Measurements from ENCODE around the gene GABARAP.

The GABARAP gene

DNA sequence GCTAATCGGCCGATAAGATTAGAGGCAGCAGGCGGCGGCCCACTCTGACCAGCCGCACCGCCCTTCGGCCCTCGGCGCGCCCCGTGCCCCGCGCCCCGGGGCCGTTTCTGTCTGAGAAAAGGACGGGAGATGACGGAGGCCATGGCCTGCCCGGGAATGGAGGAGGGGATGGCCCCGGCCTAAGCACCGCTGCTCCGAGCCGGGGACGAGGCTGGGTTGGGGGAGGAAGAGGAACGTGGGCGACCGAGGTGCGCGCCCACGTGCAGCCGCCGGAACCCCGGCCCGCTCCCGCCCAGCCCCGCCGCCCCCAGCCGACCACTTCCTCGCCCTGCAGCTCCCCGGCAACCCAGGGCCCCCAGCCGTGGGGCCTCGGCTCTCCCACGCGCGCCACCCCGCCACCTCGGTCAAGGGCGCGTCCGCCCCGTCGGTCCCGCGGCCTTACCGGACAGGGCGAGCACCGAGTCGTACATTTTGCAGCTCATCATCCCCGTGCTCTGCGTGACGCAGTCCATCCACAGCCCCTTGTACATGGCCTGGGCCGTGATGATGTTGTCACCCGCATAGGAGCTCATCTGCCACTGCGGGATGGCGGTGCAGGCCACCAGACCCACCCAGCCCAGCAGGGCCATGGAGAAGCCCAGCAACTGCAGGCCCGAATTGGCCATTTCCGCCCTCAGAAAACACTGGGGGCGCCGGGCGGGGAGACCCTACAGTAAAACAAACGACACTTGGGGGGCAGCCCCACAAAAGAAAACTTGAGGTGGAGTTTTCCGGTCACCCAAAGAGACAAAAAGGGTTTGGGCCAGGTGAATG, 19.3 kb upstream of the GABARAP start:
- peak overlapping the region; percentile 79 for H3K27ac ChIP-seq
- TF ChIP-seq, protein P1, sequence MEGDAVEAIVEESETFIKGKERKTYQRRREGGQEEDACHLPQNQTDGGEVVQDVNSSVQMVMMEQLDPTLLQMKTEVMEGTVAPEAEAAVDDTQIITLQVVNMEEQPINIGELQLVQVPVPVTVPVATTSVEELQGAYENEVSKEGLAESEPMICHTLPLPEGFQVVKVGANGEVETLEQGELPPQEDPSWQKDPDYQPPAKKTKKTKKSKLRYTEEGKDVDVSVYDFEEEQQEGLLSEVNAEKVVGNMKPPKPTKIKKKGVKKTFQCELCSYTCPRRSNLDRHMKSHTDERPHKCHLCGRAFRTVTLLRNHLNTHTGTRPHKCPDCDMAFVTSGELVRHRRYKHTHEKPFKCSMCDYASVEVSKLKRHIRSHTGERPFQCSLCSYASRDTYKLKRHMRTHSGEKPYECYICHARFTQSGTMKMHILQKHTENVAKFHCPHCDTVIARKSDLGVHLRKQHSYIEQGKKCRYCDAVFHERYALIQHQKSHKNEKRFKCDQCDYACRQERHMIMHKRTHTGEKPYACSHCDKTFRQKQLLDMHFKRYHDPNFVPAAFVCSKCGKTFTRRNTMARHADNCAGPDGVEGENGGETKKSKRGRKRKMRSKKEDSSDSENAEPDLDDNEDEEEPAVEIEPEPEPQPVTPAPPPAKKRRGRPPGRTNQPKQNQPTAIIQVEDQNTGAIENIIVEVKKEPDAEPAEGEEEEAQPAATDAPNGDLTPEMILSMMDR (conservative IDR thresholded peaks at IDR 0.05; ENCODE audit: low read depth), result no peak
- CTCF ChIA-PET, result interaction anchor here (0.7 to 1.8 kb wide), 2 partner anchors 35 to 175 kb away, joined by 3 to 4 read pairs; no protein-coding TSS in a partner anchor
- DNase-seq (ENCODE audit: low spot score), result no peak
- POLR2A ChIA-PET (ENCODE audit: low non-redundant PET), result no interaction called here

DNA sequence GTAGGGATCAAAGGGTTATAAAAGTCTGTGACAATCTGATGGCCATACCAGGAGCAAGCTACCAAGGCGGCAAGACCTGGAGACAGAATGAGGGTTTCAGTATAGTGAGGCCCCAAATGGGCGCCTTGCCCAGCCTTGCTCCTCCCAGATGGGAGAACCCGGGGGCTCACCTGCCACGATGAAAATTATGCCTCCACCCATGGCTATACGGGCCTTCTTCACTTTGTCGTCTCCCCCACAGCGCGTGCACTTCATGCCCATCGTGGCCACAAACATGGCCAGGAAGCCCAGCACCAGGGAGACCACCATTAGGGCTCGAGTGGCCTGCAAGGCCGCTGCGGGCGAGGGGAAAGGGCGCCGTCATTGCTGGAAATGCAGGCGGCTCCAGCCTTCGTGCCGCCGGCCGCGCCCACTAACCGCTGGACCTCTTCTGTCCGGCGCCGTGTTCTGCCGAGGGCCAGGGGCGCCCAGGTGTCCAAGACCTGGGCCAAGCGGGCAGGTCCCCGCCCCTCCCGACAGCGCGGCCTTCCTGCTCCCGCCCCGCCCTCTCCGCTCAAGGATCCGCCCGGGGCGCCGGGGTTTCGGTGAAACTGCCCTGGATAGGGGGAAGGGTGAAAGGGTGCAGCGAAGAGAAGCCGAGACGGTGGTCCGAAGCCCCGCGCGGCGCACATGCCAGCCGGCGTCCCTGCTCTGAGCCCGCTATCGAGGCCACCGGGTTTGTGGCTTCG, 18.6 kb upstream of the GABARAP start:
- ChIA-PET CTCF (interaction anchor here (0.7 kb wide), 1 partner anchor 176 kb away, joined by 3 read pairs; no protein-coding TSS in a partner anchor), POLR2A (ENCODE audit: low non-redundant PET) (no interaction called here)
- DNase-seq (ENCODE audit: low spot score), result peak; percentile 62
- H3K27ac ChIP-seq, result peak overlapping the region; percentile 79
- TF ChIP-seq, protein P1 (conservative IDR thresholded peaks at IDR 0.05; ENCODE audit: low read depth), result no peak

DNA sequence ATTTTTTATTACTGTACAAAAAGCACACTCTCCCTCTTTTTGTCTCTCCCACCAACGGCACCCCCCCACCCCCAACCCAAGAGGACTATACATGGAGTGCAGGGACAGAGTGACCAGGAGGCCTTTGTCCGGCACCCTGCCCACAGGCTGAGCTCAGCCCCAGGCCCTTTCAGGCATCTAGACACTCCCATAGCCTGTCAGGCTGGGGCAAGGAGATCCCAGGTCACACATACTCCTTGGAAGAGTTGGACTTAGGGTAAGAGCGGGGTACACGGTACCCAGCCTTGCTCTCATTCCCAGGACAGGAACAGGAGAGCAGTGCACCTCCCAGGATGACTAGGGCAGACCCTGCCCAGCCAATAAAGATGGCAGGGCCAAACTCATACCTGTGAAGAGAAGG, 17.9 kb upstream of the GABARAP start:
- peak overlapping the region; percentile 79 for H3K27ac ChIP-seq
- no peak for DNase-seq (ENCODE audit: low spot score)
- ChIA-PET CTCF (interaction anchor here (0.6 to 1.0 kb wide), 2 partner anchors 36 to 355 kb away, joined by 4 to 7 read pairs; no protein-coding TSS in a partner anchor), POLR2A (ENCODE audit: low non-redundant PET) (no interaction called here)
- TF ChIP-seq, protein P1 (conservative IDR thresholded peaks at IDR 0.05; ENCODE audit: low read depth), result no peak

DNA sequence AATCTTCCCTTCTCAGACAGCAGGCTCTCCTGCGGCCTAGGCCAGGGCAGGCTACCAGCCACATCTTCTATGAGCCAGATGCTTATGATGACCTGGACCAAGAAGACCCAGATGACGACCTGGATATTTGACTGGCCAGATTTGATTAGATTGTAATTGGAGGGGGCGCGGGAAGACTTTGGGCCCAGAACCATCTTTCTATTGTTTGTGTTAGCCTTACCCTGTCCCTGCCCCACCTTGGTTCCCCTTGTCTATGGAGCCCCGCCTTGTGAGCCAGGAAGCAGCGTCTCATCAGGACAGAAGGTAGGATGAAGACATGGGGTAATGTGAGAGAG, 17.3 kb upstream of the GABARAP start:
- no peak for DNase-seq (ENCODE audit: low spot score)
- POLR2A ChIA-PET (ENCODE audit: low non-redundant PET), result no interaction called here
- TF ChIP-seq, protein P1 (conservative IDR thresholded peaks at IDR 0.05; ENCODE audit: low read depth), result no peak
- H3K27ac ChIP-seq, result peak overlapping the region; percentile 79
- CTCF ChIA-PET, result interaction anchor here (0.6 to 1.0 kb wide), 3 partner anchors 25 to 356 kb away, joined by 3 to 7 read pairs (median 4); partner anchors contain the start of gene DVL2

DNA sequence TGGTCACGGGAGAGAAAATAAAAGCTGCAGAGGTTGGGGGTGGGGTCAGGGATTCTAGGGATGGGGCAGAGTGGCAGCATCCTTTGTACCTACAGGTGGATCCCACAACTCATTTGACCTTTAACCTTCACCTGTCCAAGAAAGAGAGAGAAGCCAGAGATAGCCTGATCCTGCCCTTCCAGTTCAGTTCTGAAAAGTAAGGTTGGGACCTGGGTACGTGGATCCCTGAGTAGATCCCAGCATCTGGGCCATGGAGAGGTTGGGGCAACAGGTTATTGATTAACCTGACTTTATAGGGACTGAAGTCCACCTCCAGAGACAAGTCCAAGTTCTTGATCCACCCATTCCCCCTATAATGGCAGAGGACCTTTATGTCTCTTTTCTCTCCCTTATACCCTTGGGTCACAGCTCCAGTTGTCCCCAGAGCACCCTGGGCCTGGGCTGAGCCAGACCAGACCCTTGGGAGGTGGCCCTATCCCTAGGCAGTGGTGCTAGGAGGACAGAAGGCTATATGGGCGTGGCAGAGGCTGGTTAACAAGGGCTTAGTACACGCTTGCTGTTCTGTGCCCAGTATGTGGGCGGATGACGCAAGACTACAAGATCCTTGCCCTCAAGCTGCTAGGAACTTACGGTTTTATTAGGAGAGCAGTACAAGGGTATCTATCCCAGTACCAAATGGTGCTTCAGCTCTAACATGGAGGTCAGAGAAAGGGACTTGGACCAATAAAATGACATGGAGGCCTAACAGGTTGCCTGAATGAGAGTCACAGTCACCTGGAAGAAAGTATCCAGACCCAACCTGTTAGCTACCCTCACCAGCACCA, 16.7 kb upstream of the GABARAP start:
- TF ChIP-seq, protein P1 (conservative IDR thresholded peaks at IDR 0.05; ENCODE audit: low read depth), result no peak
- DNase-seq (ENCODE audit: low spot score), result peak; percentile 39
- ChIA-PET CTCF (interaction anchor here (0.7 to 1.0 kb wide), 2 partner anchors 25 to 37 kb away, joined by 3 to 7 read pairs; partner anchors contain the start of gene DVL2), POLR2A (ENCODE audit: low non-redundant PET) (interaction anchor here (0.5 kb wide), 1 partner anchor 22 kb away, joined by 5 read pairs; the partner anchor contains the start of gene SLC2A4)
- H3K27ac ChIP-seq, result peak overlapping the region; percentile 79

All from RWPE1 (cell line).